Activated CD8-positive, alpha-beta memory T cell treated with anti-CD3 and anti-CD28 coated beads, Interleukin-2, amount 50 U/mL, for 24 hours (primary cell): Measurements from ENCODE around the gene PC.

ENCODE experiments used
- DNase-seq: peaks from one replicate; pipeline ENCODE4 v3.0.0-alpha.2; 2020; ENCODE audit errors: extremely low read depth

PC gene

DNA sequence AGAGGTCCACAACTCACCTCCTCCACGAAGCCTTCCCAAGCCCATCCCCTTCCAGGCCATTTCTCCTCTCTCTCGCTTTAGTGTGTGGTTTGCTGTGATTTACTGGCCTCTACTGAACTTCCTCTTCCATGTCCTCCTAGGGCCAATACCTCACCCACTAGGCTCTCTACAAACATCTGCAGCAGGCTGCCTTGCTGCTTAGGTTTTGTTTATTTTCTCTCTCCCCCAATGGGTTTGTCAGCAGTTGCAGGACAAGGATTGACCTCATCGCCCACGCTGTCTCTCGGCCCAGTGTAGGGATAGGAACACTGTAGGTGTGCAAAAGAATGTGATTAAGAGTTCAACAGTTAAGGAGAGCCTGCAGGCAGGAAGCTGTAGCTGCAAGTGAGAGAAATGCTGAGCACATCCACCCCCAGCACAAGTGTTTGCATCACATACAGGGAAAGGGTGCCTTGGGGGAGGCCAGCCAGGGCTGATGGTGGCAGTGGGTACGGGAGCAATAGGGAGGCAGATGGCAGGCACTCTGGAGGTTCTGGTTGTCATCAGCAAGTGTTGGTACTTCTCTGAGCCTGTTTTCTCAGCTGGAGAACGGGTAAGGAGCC is 1.4 kb downstream of the PC start:
- no peak for DNase-seq

DNA sequence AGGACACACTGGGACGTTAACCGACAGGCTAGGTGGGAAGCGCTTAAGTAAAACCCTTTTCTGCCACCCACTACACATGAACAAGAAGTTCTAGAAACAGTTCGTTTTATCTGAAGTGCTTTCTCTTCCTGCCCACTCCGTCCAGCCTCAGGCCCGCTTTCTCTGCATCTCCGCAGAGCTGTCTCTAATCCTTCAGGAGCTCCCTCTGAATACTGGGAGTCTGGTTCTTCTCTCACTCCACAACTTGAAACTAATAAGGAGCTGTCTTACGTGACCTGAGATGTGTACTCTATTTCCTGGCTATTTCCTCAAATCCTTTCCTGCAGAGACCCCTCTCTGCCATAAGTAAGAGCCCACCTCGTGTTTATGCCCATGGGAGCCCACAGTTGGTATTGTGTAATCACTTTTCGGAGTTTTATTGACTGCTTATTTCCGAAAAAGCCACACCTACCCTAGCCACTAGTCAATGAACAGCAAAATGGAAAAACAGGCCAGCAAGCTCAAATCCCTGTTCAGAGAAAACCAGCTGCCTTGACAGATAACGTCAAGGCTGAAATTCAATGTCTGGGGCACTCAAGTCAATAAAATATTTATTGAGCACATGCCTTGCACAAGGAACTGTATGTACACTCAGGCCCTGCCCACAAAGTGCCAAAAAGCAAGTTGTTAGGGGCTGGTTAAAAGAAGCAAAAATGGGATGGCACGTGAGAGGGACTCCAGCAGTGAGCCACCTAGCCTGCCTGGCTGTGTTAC is 4.9 kb downstream of the PC start:
- no peak for DNase-seq

DNA sequence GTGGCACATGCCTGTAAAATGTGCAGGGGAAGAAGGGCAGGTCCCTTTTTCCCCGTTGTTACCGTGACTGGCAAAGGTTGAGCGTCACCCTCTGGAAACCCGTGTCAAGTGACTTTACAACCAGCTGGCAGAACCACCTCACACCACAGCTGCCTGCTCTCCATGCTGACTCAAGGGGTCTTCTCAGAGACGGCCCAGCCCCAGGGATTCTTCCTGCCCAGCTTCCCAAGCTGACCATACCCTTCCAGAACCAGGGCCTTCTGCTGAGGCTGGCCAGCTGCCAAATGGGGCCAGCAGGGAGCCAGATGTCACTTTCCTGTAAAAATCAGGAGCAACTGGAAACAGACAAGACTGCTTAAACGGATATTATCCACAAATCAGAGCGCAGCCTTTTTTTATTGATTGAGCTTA is 6.3 kb downstream of the PC start:
- DNase-seq: no peak

DNA sequence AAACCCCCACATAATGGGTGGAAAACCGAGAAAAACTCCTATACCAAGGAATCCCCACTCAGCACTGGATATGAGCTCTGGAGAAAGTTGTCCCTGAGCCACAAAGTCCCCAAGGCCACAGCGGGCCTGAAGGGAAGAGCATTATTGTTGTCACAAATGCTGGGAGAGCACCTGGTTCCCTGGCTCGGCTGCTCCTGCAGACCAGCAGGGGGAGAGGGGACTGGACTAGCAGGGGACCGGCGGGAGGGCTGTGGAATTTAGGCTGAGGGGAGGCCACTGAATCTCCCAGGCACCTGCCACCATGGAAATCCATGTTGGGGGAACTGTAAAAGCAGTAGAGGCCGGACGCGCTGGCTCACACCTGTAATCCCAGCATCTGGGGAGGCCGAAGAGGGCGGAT is 7.0 kb downstream of the PC start:
- no peak for DNase-seq

DNA sequence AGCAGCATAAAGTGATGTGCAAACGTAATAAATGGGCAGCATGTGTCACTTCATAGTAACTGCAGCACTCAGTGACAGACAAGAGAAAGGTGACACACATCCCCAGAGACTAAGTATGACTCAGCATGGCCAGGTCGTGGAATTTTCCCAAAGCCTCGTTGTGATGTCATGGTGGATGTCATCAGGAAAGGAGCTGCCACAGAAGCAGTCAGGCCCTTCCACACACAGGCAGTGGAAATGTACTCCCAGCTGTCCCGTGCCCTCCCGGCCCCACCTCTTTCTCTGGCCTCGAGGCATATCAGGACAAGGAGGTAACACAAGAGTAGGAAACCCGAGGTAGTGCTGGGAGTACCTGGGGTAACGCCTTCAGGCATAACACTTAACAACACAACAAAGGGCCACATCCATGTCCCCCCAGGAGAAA is 8.1 kb downstream of the PC start:
- DNase-seq: no peak

DNA sequence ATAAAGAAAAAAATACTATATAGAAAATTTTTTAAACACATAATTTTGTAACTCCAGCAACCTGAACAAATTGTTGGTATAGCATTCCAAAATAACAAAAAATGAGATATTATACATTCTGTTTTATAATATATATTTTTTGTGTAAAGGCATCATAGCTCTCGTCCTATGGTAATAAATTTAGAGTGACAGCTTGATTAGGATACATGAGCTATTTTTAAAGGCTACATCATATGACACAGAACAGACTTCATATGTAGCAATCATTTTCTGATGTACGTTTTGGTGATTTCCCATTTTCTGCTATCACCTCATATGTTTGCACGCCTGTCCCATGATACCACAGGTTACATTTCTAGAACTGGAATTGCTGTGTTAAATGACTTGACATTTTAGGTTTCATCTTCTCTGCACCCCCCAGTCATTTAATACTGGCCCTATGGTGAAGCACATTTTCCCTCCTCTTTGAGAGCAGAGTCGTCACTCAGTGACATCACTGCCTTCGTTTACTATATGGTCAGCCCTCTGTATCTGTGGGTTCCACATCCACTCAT is 19.5 kb downstream of the PC start:
- no peak for DNase-seq

DNA sequence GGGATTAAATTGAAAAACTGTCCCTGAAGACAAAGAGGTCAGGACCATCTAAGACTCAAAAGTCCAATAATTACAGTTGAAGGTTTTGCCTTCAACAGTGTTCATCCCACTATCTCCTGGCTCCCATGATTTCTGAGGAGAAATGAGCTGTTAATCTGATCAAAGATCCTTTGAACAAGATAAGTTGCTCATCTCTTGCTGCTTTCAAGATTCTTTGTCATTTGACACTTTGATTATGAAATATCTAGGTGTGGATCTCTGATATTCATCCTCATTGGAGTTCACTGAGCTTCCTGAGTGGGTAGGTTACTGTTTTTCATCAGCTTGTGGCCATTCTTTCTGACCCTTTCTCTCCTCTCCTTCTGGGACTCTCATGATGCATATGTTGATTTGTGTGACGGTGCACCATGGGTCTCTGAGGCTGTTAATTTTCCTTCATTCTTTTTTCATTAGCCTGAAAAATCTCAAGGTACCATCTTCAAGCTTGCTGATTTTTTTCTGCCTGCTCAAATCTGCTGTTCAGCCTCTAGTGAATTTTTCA is 20.9 kb downstream of the PC start:
- DNase-seq: no peak

DNA sequence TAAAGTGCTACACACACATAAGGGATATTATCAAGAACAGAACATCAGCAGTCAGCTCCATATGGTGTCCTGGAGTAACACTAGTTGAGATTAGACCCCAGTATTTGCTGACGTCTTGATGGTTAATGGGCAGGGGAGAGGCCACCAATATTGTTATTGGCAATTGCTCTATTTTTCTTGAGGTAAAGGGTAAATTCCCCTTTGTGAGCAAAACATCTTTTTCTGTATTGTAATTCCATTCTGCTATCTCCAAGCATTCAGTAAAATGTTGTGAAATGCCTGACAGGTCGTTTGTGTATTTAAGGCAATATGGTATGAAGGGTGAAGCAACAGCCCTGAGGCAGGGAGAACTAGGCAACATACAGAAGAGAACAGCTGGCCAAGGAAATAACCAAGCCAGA is 21.9 kb downstream of the PC start:
- no peak for DNase-seq

DNA sequence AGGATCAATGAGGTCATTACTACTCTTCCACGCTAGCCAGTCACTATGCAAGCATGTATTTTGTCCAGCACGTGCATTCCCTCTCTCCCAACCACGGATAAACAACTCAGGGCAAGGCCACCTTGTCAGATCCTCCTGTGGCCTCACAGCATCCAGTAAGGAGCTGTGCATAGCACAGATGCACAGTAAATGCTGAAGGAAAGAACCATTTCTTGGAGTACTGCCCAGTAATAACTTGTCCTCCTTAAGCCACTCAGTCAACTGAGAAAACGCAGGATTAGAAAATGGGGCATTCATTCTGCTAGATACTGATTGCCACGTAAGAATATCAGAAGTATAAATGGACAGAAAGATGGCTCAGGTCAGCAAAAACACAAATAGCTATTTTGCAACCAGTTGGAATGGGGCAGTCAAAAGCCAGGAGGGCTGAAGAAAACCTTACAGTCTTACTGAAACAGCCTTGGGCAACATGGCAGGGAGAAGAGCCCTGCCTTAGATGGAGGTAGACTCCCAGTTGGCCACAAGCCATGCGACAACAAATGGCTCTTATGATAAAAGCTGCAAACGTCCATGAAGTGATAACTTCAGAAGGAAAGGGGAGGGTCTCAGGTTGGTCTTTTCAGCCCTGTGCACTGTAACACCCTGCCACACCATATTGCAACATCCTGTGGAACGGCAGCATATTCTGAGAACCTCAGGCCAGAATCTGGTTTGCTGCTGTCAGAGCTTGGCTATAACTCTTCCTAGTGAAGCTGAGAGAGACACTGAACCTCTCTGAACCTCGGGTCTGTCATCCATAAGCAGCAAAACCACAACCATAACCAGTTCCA is 23.0 kb downstream of the PC start:
- DNase-seq: no peak

DNA sequence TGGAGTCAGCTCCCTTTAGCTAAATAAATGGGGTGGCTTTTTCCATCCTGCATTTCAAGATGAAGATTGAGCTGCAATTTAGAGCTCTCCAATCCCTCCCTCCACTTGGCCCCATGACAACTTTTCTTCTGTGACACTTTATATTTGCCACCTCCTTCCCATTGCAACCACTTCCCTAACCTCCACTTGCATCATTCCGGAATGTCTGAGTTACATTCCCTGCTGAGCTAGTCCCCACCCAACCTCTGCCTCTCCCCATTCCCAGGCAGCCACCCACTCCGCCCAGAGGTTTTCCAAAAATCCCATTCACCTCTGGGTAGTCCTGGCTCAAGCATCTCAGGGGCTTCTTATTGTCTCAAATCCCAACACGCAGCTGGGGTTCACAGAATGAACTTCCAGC is 24.7 kb downstream of the PC start:
- no peak for DNase-seq

DNA sequence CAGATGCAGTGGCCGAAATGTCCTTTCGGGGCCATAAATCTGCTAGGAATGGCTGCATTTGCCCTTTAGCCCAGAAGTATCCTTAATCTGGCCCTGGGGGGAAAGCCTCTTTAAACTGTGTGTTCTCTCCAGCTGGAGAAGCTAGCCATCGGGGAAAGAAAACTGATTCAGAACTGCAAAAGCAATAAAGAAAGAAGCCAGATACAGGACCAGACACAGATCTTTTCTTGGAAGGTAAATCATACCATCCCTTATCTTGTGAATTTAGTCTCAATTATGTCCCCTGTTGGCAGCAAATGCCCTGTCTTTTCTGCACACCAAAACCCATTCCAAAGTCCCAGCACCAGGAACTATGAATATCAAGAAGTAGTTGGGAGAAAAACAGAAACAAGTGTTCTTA is 25.6 kb downstream of the PC start:
- DNase-seq: no peak

DNA sequence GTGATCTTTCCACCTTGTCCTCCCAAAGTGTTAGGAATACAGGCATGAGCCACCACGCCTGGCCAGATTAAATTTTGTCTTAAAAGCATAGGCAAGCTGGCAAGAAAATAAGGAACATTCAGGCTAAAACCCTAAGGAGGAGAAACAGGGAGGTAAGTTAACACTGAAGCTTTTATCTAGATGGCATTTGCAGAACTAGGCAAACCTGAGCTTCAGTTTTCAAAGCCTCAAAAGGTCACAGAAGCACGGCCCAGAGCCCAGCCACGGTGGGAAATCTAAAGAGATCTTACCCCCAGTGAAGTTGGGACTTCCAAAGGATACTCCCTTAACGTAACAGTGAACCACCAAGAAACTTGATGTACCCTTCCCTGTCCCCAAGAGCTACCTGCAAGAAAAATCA is 28.4 kb downstream of the PC start:
- DNase-seq: no peak

DNA sequence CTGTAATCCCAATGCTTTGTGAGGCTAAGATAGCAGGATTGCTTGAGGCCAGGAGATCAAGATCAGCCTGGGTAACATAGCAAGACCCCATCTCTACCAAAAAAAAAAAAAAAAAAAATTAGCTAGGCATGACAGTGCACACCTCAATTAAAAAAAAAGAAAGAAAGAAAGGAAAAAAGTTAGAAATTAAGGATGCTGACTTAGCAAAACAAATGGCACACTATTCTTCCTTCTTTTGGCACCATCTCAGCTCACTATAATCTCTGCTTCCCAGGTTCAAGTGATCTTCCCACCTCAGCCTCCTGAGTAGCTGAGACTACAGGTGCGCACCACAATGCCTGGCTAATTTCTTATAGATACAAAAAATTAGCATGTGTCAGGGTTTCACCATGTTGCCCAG is 33.9 kb downstream of the PC start:
- DNase-seq: no peak

DNA sequence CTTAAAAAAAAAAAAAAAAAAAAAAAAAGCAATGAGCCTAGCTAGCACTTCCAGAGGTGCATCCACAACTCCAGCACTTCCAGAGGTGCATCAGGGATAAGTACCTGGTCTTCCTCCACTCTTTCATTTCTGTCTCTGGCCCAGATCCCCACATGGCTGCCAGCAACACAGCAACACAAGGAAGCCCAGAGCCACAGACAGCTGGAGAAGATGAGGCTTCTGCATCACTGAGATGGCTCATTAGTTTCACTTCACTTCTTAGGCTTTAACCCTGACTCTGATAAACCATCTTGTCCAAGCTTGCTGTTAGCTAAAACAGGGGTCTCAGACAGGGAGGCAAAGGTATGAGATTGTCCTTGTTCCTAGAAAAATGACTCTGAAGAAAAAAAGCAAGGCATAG is 35.6 kb downstream of the PC start:
- DNase-seq: no peak

DNA sequence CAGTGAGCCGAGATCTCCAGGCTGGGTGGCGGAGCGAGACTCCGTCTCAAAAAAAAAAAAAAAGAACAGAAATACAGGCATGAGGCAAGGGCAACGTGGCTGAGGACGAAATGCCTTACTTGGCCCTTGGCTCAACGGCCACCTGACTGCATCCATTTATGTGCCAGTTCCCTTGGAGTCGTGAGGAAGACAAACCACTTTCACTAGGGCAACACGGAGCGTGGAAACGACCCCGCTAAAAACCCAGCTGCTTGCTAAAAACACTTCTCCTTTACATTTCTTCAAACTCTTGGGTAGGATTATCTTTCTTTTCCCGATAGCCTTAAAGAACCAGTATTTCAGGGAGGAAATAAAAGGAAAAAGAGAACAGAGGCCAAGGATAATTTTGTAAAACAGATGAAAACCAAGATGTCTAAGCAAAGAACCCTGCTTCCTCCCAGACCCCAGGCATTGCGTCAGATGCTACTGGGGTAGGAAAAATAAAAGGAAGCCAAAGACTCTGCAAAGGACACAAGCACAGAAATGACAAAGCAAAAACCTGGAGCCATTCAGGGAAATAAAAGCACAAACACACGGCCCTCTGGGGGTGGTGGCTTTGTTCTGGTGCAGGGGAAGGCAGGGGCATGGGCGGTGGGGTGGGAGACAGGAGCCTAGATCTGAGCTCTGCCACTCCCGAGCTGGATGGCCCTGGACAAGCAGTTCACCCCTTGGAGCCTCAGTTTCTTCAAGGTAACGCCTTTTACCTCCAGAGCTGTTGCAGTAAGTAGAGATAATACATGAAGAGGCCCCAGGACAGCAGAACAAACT is 37.0 kb downstream of the PC start:
- DNase-seq: no peak

DNA sequence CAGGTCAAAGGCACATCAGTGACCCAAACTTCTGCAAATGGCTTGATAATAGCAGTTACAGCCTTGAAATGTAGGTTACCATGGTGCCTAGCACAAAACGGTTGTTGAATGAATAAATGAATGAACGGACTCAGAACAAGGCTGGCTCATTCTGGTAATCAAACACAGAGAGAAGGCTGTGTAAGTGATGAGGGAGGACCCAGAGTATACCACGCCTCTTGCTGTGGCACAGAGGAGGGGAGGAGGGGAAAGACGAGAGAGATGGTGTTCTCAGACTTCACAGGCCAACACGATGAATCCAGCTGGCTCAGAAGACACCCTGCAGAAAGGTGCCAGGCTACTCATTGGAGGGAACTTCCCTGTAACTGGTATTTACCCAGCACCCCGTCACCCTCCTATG is 38.3 kb downstream of the PC start:
- no peak for DNase-seq

DNA sequence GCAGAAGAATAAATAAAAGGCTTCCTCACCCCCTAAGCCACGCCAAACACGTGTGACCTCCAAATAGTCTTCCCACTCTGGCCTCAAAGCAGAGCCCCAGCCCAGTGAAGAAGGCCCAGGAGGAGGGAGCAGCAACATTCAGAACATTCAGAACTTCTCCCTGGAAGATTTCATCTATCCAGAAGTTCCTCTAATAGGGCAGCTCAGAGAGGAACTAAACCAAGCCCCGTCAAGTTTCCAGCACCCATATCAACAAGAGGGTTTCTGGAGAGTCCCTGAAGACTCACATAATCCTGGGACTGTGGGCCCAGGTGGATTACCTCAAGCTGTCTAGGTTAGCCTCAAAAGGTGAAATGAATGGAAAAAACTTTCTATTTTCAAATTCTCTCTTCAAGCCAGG is 39.4 kb downstream of the PC start:
- DNase-seq: no peak

DNA sequence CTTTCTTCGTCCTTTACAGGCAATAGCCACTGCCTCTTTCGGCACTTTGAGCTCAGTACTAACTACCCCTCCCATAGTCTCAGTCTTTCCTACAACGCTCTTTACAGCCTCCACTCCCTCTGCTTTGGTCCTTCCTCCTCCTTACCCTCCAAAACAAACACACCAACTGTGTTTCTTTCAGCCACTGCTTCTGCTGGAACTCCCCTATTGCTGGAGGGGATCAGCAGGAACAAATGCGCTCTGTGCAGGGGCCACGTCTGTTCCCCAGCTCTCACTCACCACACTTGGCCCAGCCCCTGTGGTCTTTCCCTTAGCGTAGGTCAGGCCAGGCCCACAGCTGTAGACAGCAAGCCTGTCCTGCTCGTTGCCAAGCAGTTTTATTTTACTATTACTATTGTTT is 42.3 kb downstream of the PC start:
- no peak for DNase-seq

DNA sequence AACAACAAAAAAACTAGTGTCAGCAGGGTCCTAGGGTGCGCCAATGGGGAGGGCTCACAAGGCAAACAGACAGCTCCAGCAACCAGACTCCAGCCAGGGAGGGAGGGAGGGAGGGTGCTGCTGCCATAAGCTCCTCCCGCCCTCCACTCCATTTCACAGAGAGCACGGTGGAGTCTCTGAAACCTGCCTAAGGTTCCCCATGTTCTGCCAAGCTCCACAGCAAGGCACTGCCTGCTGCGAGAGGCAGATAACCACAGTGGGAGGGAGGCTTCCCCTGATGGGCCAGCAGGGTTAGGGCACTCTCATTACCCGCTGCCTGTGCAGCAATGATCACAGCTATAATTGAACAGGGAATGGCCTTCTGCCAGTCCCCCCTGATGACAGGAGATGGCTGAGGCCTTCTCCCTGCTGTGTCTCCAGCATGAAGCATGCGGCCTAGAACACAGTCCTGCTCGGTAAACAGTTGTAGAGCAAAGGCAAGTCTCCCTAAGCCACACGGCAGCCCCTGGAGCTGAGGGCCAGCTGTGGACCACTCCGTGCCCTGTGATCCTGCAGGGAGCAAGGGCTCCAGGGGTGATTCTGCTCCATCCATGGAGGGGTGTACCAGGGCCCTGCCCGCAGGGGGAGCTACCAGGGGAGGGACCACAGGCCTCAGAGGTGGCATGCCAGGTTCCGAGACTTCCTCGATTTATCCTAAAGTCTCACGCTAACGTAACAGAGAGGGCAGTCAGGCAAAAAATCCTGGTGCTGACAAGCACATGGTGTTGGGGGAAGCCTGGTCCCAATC is 42.9 kb downstream of the PC start:
- DNase-seq: no peak

DNA sequence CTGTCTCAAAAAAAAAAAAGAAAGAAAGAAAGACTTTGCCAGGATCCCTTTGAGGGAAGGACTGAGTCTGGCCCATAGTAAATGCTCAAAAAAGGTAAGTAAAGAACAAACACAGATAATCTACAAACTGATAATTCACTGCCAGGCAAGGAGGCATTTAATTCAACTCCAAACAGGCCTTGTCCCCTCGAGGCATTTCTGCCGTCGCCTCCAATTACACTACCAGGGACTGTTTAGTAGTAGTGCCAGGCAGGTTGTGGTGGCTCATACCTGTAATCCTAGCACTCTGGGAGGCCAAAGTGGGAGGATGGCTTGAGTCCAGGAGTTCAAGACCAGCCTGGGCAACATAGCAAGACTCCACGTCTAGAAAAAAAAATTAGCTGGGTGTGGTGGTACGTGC is 43.7 kb downstream of the PC start:
- no peak for DNase-seq

DNA sequence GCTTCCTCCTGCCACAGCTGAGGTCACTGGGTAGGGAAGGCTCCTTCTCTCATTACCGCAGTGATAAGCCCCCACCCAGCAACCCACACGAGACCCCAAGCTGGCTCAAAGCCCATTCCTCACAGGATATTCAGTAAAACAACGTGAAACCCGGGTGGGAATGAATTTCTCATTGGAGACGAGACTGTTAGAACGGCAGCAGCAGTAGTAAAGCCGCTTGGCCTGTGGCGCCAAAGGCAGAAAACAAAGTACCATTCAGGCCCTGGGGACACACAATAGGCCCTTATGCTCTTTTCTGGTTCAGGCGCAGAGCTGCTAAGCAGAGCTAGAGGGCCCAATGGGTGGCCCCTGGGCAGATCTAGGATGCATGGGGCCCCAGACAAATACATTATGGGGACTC is 45.3 kb downstream of the PC start:
- DNase-seq: no peak
